Measurements from ENCODE around the gene CA10.

DNA sequence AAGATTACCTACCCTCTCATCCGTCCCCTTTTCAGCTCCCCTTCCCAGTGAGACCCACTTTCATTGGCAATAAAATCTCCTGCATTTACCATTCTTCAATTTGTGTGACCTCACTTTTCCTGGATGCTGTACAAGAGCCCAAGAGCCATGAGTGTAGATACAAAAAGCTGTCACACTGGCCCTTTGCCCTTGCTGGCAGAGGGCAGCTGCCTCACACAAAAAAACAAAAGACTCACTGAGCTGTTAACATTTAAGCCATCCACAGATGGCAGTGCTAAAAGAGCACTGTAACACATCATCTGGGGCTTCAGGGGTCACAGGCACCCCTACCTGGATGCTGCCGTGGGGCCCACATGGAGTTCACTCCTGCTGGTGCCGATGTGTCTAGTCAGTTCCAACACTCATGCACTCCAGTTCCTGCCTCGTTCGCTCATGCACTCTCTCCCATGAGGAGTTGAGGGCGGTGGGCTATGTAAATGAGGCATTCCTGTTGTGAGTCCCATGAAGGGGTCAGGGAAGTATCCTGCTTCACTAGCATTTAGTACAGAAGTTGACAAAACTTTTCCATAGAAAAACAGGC lies 123.1 kb downstream of the CA10 start:
- no peak for TF ChIP-seq EZH2 (IDR thresholded peaks at IDR 0.05; ENCODE audit: insufficient read depth, poor library complexity, severe bottlenecking)
- TF ChIP-seq EZH2phosphoT487 (IDR thresholded peaks at IDR 0.05; ENCODE audit: insufficient read depth, low read depth), result no peak
